GM19467 (cell line): ENCODE data around the gene AS3MT.
"Not testable (repeated sequence)": the region's sequence is repeated elsewhere in the genome, so short reads cannot be mapped to it uniquely, and the experiment has no call there.

ENCODE experiments used
- ATAC-seq: cut with Tn5 transposase; IDR thresholded peaks from one replicate; pipeline ENCODE4 v1.9.1; 2021; ENCODE audit warnings: mild to moderate bottlenecking, moderate library complexity; ENCODE audit not compliant: unreplicated experiment

The AS3MT gene

DNA sequence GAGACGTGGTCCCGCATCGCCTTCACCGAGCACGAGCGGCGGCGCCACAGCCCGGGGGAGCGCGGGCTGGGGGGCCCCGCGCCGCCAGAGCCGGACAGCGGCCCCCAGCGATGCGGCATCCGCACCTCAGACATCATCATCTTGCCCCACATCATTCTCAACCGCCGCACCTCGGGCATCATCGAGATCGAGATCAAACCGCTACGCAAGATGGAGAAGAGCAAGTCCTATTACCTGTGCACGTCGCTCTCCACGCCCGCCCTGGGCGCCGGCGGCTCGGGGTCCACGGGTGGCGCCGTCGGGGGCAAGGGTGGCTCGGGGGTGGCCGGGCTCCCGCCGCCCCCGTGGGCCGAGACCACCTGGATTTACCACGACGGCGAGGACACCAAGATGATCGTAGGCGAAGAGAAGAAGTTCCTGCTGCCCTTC lies 49.6 kb downstream of the AS3MT start:
- ATAC-seq = no peak

DNA sequence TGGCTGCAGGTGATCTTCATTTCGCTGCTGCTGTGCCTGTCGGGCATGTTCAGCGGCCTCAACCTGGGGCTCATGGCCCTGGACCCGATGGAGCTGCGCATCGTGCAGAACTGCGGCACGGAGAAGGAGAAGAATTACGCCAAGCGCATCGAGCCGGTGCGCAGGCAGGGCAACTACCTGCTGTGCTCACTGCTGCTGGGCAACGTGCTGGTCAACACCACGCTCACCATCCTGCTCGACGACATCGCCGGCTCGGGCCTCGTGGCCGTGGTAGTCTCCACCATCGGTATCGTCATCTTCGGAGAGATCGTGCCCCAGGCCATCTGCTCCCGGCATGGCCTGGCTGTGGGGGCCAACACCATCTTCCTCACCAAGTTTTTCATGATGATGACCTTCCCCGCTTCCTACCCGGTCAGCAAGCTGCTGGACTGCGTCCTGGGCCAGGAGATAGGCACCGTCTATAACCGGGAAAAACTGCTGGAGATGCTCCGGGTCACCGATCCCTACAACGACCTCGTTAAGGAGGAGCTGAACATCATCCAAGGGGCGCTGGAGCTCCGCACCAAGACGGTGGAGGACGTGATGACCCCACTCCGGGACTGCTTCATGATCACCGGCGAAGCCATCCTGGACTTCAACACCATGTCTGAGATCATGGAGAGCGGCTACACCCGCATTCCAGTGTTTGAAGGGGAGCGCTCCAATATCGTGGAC lies 50.1 kb downstream of the AS3MT start:
- ATAC-seq = no peak

DNA sequence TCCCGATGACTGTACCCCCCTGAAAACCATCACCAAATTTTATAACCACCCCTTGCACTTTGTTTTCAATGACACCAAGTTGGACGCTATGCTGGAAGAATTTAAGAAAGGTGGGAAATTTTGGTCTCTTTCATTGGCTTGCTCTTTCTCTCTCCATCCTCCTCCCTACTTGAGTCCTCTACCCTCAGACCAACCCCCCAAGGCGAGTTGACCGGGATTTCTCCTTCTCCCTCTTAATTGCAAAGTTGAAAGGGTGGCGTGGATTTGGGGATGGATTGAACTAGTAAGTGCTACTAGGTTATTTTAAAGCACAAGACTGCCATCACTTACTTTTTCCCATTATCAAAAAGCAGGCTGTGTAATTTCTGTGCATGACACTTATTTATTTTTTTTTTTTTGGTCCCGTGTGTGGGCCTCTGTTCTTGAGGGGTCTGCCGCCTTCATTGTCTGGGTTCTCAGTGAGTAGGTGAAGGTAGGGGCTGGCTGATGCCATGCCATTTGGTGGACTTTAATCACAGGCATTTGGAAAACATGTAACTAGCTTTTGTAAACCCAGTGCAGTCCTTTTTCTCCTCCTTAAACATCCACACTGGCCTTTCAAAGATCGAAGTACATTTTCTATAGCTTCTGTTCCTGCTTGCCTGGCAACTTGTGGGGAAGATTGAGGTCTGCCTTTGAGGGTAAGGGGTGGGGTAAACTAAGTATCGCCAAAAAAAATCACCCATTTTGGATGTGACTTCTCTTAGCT lies 50.9 kb downstream of the AS3MT start:
- no peak for ATAC-seq

DNA sequence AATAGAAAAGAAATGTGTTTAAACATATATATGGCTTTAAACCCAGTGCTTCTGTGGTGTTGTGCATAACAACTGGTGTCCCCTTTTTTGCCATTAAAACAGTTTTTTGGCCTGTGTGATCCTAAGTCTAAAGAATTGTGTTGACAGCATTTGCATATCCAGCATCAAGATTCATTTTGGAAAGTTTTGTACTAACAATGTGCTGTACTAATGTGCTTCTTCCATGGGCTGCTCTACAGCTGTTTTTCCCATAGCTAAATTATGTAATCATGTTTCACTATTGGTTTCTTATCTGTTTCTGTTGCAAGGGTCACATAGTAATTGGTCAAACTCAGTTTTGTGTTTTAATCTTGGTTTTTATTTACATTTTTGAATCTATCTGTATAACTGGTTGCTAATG lies 54.3 kb downstream of the AS3MT start:
- ATAC-seq = no peak

- no peak for ATAC-seq
These were observed 57.6 kb downstream of the AS3MT start for GRCh38 chr10:102926842-102927241.

DNA sequence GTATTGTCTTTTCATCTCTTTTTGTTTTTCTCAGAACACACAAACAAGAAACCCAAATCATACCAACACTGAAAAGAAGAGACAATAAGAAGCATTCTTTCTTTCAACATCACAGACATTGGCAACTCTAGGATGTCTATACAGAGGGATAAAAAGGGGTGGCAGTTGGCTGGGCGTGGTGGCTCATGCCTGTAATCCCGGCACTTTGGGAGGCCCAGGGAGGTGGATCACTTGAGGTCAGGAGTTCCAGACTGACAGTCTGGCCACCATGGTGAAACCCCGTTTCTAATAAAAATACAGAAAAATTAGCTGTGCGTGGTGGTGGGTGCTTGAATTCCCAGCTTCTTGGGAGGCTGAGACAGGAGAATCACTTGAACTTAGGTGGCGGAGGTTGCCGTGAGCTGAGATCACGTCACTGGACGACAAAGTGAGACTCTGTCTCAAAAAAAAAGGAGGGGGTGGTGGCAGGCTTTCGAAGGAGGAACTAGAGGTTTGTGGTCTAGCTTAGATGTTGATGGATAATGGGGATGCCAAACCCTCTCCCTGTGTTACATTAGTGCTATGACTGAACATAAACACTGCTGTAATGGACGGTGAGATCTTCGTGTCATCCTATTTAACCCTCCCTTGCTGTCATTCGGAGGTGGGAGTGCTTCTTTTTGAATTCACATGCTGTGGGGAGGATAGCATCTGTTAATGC lies 58.2 kb downstream of the AS3MT start:
- no peak for ATAC-seq

GRCh38 chr10:102928442-102928841 lies 59.2 kb downstream of the AS3MT start:
- ATAC-seq = not testable (repeated sequence)

GRCh38 chr10:102930720-102931119 lies 61.5 kb downstream of the AS3MT start:
- ATAC-seq = no peak

DNA sequence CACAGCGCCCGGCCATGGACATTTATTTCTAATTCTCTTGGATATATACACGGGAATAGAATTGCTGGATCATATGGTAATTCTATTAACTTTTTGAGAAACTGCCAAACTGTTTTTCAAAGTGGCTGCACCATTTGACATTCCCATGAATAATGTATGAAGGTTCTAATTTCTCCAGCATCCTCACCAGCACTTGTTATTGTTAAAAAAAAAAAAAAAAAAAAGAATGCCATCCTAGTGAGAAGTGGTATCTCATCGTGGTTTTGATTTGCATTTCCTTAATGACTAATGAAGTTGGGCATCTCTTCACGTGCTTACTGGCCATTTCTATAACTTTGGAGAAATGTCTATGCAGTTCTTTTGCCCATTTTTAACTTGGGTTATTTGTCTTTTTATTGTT lies 62.4 kb downstream of the AS3MT start:
- no peak for ATAC-seq

GRCh38 chr10:102935505-102935904 lies 66.2 kb downstream of the AS3MT start:
- no peak for ATAC-seq

DNA sequence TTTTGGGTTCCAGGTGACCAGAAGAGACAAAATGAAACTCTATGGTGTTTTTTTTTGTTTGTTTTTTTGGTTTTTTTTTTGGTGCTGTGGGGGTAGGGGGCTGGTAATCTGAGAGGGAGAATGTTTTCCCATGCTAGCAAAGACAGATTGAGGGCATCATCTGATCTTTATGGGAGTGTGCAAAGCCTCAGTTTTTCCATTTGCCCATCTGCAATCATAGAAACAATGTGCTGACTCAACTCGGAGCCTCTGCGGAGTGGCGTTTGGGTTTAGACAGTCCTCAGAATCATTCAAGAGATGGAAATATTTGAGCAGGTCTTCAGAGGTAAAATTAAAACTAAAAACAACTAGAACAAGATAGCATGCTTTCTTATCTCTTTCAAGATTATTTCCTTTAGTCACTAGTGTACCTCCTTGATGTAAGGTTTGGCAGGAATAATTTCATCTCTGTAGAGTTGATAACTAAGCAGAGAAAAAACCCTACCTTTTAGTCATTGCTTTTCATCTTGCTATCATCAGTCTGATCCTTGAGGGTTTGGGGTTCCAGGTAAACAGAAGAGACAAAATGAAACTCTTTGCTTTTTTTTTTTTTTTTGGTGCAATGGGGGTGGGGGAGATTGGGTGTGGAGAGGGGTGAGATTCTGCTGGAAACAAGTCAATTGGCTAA lies 66.8 kb downstream of the AS3MT start:
- ATAC-seq = no peak

- no peak for ATAC-seq
These were observed 72.1 kb downstream of the AS3MT start for GRCh38 chr10:102941401-102941800.

DNA sequence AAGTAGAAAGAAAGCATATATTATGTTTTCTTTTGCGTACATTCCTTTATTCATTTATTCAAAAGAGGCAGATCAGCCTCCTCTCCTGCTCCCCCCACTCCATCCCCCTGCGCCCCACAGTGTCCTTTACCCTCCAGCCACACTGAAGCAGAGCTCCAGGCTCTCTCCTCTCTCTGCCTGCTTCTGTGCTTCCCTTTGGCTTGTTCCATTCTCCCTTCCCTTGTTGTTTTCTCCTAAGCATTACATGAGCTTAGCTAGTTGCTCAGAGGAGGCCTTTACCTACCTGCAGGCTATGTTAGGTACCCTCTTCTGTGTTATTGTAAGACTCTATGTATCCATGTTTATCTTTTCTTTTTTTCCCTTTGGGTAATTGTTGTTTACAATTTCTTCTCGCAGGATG lies 76.2 kb downstream of the AS3MT start:
- no peak for ATAC-seq

GRCh38 chr10:102945962-102946361 lies 76.7 kb downstream of the AS3MT start:
- ATAC-seq = no peak

DNA sequence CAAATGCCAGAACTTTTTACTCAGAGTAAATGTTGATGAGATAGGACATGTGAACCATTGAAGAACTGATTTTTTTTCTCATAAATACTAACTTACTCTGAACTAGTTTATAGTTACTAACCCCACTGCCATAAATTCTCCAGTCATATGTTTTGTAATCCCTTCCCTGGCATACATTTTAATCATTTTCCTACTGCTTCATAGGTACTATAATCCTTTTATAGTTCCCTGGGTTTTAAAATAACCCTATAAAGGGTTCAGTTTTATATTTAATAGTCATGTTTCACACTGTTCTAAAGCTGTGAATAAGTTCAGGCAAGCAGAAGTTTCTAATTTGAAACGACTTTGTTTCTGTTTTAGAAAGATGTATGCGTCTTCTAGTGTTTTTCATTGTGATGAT lies 77.7 kb downstream of the AS3MT start:
- no peak for ATAC-seq

DNA sequence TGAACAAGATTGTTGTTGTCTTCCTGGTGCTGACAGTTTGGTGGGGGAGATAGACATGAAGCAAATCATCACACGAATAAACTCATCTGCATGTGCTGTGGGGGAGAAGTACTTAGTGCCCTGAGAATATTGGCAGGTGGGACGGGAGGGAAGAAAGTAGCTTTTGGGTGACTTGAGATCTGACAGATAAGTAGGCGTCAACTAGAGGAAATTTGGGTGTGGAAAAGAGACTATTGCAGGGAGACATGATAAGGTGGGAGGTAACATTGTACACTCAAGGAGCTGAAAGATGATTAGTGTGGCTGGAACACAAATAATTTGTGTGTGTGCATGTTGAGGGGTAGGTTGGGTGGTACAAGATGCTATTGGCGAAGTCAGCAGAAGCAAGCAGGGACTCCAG lies 78.9 kb downstream of the AS3MT start:
- ATAC-seq = no peak

- ATAC-seq = no peak
These were observed 79.5 kb downstream of the AS3MT start for GRCh38 chr10:102948786-102949185.

DNA sequence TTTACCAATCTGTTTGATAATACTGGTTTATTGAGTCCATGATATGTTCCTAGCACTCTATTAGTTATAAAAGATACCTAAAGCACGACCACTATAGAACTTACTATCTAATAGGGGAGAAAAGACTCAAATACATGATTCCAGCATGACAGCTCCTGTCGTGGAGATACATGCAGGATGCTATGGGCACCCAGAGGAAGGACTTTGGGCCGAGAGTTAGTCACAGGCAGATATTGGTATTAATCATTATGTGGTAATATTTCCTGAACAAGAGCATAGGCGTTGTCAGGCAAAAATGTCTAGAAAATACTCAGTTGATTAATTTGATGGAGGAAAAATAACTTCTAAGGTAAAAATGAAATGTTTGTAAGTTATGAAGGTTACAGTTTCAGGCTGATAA lies 80.6 kb downstream of the AS3MT start:
- no peak for ATAC-seq

GRCh38 chr10:102951316-102951715 lies 82.0 kb downstream of the AS3MT start:
- no peak for ATAC-seq
